ENCODE results near the gene GPR82.
"Not testable (repeated sequence)": the region's sequence is repeated elsewhere in the genome, so short reads cannot be mapped to it uniquely, and the experiment has no call there.

GPR82 gene, protein sequence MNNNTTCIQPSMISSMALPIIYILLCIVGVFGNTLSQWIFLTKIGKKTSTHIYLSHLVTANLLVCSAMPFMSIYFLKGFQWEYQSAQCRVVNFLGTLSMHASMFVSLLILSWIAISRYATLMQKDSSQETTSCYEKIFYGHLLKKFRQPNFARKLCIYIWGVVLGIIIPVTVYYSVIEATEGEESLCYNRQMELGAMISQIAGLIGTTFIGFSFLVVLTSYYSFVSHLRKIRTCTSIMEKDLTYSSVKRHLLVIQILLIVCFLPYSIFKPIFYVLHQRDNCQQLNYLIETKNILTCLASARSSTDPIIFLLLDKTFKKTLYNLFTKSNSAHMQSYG

DNA sequence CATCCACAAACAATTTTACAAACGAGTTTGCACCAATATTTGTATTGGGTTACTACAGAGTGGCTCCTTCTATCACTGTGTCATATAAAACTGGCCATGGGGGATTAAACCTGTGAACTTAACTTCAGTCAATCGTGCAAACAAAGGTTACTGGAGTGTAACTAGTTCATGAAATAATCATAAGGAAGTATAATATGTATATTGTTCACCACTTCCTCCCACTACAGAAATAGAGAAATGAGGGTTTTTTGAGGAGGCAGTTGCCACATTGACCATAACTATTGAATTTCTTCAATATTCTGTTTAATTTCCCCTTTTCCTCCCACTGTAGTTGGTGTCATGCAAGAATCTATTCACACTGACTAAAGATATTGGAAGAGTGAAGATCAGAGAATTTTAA is at the start of gene GPR82:
TSS of gene GPR82 (plus strand) at position 356 of the 400 bp plus-strand sequence. CDS start 2,846 bp downstream, outside the sequence.
- in situ Hi-C loops (cut with MboI; ENCODE audit: low sequenced_read_pairs): no loop called here

DNA sequence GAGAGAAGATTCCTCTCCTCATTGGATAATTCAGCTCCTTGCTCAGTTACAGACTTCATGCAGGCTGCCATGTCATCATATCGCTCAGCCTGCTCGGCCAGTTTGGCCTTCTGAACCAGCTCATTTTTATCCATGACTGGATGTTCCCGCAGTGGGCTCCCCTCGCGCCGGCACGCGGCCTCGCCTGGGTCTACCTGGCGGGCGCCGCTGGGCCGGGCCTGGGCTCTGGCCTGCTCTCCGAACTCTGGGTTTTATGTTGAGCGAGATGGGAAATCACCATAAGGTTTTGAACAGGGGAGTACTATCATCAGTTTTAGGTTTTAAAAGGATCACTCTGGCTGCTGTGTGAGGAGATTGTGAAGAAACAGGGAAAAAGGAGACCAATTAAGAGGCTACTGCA is 47.6 kb upstream of the GPR82 start:
- in situ Hi-C loops (cut with MboI; ENCODE audit: low sequenced_read_pairs): not testable (repeated sequence)

DNA sequence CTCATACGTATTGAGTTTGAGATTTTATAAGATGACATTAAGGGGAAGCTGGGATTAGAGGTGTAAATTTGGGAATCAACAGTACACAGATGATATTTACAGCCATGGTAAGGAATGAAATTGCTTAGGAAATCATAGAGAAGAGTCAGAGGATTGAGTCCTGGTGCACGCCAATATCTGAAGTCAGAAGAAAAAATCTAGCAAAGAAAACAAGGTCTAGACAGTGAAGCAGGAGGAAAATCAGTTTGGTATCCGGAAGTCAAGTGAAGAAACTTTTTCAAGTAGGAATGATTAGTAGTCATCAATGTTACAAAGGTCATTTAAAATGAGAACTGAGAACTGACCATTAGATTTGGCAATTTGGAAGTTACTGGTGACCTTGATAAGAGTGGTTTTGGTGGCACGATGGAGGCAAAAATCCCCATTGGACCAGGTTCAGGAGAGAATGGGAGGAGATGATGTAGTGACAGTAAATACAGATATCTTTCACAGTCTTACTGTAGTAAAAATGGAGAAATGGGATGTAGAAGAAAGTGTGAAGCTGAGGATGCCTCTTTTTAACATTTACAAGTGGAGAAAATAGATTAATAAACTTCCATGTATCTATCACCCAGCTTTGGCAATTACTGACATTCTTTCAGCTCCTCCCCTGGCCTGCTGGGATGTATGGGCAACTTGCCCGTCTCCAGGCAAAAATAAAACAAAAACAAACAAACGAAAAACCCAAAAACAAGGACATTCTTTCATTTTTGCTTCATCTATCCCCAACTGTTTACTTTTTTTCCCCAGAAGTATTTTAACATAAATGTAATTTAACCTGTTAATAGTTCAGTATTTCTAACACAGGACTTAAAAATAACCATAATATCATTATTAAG is 46.6 kb upstream of the GPR82 start:
- in situ Hi-C loops (cut with MboI; ENCODE audit: low sequenced_read_pairs): no loop called here

DNA sequence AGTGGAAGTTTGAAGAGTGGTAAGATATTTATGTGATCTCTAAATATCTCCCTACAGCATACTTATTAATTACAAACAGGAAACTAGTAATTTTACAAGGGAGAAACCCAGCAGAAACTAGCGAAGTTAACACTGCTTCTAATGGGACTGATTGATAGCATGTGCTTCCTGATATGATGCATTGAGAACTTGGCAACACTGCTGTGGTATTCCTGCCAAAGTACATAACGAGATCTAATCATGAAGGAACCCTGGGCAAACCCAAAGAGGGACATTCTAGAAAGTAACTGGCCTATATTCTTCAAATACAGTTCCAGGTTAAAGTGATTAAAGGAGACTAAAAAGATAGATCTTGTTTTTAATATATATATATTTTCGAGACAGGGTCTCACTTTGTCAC is 39.8 kb upstream of the GPR82 start:
- in situ Hi-C loops (cut with MboI; ENCODE audit: low sequenced_read_pairs): no loop called here

DNA sequence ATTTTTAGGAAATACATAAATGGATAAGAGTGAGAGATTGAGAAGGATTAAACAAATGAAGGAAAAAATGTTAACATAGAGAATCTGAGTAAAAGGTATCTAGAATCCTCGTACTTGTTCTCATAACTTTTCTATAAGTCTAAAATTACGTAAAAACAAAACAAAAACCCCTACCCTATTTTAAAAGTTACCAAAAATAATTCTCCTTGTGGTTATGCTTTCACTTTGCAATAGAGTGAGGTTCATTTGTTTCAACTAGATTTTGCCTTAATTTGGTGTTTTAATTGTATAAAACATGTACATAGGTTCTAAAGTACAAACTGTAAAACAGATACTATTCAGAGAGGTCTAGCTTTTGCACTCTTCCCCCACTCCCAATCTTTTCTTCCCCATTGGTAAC is 39.0 kb upstream of the GPR82 start:
- in situ Hi-C loops (cut with MboI; ENCODE audit: low sequenced_read_pairs): no loop called here

DNA sequence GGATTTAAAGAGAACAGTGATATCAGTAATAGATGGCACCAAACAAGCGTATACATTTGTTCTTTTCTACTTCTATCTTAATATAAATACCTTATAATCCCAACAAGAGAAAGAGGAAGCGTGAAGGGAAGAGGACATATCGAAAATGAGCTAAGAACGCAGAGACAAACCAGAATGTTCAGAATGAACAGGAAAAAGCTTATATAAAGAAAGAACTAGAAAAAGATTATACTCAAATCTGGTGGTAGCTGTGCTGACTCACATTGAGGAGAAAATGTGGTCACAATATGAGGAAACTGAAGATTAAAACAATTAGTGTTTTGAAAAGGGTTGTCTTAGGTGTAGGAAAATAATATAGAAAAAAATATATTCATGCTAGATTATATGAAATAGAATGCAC is 37.2 kb upstream of the GPR82 start:
- in situ Hi-C loops (cut with MboI; ENCODE audit: low sequenced_read_pairs): no loop called here

DNA sequence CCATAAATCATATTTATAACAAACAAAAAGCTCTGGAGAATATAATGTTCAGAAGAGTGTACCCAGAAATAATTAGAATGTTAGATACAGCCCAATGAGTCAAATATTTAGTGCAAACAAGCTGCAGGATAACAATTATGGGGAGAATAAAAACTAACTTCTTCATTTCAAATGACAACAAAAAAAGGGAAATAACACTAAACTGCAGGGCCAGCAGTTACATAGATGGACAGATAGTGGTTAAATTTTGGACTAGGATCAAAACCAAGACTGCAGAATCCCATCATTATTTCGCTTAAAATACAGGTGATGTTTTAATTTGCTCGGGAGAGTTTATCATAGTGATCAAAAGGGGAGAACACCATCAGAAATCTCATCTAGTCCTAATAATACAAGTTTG is 35.8 kb upstream of the GPR82 start:
- in situ Hi-C loops (cut with MboI; ENCODE audit: low sequenced_read_pairs): no loop called here

DNA sequence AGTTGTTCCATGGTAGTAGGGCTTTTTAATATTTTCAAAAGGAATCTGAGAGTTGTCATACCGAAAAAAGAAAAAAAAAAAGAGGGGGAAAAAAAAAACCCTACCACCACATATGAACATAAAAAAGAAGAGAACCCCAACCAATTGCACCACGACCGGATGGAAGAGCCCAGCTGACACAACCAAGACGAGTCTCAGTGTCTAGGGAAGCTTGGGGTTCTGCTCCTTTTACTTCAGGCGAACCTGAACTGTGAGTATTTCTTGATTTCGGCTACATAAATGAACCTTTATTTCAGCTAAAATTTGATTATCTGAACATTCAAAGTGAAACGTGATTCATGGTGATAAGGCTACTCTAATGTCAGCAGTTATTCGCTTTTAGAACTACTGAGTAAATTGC is 35.1 kb upstream of the GPR82 start, which contains the start of gene GPR34:
TSS of gene GPR34 (plus strand) at position 139 of the 400 bp plus-strand sequence. CDS start 6,661 bp downstream, outside the sequence.
- in situ Hi-C loops (cut with MboI; ENCODE audit: low sequenced_read_pairs): no loop called here

DNA sequence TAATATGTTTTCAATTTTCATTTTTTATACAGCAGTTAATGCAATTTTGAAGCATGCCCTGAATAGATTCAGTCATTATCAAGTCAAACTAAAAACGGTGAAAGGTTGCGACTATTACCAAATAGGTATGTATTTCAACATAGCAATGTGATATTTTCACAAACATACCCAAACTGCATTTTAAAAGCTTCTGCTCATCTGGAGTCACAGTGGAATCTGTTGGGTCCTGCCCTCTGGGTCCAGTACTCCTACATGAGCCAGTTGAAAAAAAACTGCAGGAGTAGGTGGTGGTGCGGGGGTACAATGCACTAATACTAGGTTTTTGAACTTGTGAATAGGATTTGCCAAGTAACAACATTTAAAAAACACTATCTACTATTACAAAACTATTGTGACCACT is 34.3 kb upstream of the GPR82 start:
- in situ Hi-C loops (cut with MboI; ENCODE audit: low sequenced_read_pairs): no loop called here

DNA sequence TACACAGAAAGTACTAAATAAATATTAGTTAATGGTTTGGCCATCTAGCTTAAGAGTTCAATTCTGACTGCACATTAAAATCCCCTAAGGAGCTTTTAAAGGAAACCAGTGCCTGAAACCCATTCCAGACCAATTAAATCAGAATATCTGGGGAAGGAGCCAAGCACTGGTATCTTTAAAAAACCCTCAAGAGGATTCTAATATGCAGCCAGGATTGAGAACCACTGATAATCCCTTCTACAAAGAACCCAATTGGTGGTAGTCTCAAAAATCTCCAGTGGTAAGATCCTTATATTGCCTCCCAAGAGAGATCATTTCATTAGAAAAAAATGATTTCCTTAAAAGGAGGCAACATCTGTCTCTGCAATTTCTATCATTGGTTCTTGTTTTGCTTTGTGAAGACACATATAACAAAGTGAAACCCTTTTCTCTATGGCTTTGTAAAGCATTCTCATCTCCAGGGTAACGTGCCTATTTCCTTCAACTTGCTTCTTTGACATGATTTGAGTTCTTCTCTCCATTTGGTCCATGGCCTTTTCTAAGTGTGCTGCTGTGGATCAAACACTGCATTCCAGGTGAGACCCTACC is 31.7 kb upstream of the GPR82 start:
- in situ Hi-C loops (cut with MboI; ENCODE audit: low sequenced_read_pairs): no loop called here

DNA sequence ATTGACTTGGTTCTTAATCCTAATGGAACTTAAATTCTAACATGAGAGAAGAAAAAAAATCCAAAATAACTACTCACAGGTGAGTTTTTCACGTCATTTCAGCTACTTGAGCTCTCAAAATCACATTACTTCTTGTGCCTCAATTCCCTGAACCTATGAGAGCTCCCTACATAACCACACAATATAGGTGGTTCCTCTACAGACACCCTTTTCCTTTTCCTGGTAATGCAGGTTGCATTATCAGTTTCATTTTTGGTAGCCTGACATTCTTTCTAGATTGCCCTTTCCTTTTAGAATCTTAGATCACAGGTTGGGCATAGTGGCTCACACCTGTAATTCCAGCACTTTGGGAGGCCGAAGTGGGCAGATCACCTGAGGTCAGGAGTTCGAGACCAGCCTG is 31.0 kb upstream of the GPR82 start:
- in situ Hi-C loops (cut with MboI; ENCODE audit: low sequenced_read_pairs): no loop called here

DNA sequence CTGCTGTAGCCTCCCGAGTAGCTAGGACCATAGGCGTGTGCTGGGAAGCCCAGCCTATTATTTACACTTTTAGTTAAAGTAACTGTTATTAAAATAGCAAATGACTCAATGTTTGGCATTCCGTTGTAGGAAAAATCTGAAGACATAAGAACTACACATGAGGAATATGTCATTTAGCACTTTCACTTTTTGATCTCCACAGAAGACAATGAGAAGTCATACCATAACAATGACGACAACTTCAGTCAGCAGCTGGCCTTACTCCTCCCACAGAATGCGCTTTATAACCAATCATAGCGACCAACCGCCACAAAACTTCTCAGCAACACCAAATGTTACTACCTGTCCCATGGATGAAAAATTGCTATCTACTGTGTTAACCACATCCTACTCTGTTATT is 28.6 kb upstream of the GPR82 start:
- in situ Hi-C loops (cut with MboI; ENCODE audit: low sequenced_read_pairs): no loop called here

DNA sequence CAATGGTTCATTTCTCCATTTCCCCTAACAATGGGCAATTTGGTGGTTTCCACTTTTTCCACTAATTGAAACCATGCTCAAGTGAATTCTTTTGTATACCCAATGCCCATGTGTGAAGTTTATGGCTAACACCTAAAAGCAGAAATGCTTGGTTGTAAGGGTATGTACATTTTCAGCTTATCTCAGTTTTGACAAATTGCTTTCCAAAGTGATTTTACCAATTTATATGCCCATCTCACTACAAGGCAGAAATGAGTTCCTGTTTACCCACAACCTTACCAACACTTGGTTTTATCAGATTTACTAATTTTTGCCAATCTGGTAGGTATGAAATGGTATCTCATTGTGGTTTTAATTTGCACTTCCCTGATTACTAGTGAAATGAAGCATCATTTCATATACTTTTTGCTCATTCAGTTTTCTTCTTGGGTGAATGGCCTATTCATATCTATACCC is 20.4 kb upstream of the GPR82 start:
- in situ Hi-C loops (cut with MboI; ENCODE audit: low sequenced_read_pairs): no loop called here

DNA sequence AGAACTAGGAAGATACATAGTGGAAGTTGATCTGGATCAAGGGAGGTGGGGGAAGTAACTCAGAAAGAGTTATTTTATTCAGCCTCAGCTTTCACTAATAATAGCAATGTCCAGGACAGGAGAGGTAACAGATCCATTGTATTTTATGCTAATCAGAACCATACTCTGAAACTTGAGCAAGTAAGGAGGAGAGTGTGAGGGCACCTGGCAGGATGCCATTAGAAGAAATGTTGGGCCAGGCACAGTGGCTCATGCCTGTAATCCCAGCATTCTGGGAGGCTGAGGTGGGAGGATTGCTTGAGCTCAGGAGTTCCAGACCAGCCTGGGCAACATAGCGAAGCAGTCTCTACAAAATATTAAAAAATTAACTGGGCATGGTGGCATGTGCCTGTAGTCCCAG is 18.9 kb upstream of the GPR82 start:
- in situ Hi-C loops (cut with MboI; ENCODE audit: low sequenced_read_pairs): no loop called here

DNA sequence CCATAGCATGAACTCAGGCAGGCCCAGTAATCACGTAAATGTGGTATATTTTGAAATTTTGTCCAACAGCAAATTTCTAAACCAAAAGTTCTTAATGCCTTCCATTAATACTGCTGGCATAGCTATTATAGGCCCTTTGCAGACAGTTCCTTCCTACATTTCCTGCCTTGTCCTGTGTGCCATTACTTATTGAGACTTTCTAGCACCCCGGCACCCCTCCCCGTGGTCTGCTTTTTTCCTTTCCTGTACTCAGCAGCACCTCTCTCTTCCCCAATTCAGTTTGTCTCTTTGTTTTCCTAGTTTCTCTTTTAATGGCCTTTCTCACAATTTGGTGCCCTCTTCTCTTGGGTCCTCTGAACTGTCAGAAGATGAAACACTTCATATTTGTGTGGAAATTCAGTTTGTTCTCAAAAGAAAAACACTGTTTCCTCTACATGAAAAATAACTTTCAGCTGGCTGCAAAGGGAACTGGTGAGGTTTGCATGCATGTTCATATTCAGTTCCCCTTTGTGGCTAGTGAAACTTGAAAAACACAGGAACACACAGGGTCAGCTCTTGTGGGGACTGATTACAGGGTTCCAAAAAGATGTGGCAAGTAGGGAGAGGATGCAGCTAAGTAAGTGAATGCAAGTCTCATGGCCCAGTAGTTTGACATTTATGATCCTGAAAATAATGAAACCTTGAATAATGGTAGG is 18.2 kb upstream of the GPR82 start:
- in situ Hi-C loops (cut with MboI; ENCODE audit: low sequenced_read_pairs): no loop called here

DNA sequence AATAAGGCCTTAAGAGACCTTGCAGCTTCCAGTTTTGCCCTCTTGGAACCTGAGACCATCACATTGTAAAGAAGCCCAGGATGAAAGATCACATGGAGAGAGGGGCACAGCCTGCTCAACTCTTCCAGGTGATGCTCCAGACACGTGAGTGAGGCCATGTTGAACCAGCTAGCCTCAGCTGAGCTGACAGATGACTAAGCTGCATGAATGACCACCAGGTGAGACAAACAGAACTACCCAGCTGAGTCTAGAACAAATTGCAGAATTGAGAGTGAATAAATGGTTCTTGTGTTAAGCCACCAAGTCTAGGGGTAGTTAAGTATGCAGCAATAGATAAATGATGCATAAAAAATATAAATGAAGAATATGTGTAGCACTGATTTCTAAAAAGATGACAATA is 16.8 kb upstream of the GPR82 start:
- in situ Hi-C loops (cut with MboI; ENCODE audit: low sequenced_read_pairs): no loop called here

DNA sequence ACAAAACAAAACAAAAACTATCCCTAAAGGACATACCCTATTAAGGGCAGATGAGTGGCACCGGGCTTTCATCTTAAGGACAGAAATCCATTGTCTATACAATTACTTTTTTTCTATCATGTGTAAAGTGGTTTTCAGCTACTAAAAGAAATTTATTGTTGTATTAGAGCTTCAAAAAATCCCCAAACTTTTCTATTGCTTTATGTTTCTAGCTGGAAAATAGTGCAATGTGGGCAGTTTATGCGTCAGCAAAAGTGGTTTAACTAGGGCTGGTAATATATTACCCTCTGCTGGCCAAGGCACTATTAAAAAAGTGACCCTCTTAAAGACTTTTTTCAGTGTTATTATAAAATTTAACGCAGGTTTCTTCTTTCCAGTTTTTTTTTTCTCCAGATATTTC is 15.5 kb upstream of the GPR82 start:
- in situ Hi-C loops (cut with MboI; ENCODE audit: low sequenced_read_pairs): no loop called here

DNA sequence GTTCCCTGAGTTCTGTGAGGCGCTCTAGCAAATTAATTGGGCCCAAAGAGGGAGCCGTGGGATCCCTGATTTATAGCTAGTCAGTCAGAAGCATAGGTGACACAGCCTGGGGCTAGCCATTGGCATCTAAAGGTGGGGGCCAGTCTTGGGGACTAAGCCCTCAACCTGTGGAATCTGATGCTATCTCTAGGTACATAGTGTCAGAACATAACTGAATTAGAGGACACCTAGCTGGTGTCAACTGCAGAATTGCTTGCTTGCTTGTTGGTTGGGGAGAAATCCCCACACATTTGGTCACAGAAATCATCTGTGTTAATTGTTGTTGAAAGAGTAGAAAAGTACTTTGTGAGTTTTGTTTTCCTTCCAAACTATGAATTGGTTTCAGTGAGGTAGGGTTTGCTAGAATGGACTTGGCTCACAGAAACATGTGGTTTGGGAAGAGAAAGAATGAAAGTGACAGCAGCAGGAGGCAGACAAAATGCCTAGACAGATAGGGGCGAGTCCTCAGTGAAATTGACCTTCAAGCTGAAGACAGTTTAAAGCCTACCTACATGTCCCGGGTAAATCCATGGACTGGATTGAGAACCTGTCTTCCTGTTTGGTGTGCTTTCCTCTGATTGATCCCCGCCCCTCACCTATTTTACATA is 12.8 kb upstream of the GPR82 start:
- in situ Hi-C loops (cut with MboI; ENCODE audit: low sequenced_read_pairs): no loop called here

DNA sequence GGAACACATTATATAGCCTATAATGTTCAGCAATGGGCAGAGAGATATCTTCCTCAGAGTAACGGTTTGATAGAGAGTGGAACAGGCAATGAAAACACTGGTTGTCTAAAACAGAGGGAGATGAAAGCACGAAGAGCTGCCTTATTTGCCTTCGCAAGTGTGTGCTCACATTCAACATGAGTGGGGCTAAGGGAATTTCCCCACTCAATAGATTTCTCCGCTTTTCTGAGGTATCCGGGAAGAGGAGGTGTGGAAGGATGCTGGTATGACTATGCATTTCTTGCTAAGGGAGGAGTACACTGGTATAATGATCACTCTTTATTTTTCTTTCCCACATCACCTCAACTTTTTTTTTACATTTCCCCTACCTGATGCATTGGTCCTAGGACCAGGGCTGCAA is 7.8 kb upstream of the GPR82 start:
- in situ Hi-C loops (cut with MboI; ENCODE audit: low sequenced_read_pairs): no loop called here

DNA sequence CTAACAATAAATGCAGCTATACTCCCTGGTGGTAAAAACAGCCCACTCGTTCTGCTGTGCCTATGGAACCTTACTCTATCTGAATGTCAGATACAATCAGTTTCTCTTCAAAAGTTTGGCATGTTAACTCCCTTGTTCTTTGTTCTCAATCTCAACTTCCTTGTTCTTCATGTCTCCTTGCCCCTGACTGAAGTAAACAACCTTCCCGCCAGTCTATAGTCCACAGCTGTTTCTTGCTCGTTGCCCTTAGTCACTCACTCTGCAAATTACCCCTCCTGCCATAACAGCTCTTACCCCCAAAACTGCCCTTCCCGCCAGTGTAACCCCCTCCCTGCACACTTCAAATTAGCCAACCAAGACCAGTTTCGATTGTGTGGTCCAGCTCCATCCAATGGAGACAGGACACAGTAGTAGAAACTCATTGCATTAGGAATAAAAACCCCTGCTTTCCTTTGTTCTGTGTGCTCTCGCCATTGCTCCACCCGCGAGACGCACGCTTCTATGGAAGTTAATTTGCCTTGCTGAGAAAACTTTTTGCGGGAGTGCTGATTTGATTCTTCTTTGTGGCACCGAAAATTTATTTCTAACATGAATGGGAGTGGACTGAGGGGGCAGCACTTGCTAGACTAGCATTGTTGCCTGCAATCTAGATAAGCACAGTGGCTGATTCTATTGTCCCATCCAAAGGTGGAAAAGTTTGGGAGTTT is 7.1 kb upstream of the GPR82 start:
- in situ Hi-C loops (cut with MboI; ENCODE audit: low sequenced_read_pairs): no loop called here
